Fibroblast of pulmonary artery (primary cell): Measurements from ENCODE around the gene KLC1.

ENCODE experiments used
- DNase-seq: peaks from one replicate; pipeline ENCODE4 v3.0.0-alpha.2; 2010; ENCODE audit warnings: low read depth
- H3K4me3 ChIP-seq: replicated peaks from 2 replicates; pipeline ENCODE4 v1.5.1; 2011; ENCODE audit warnings: low read depth, mild to moderate bottlenecking, control low read depth, low read length, moderate library complexity
- TF ChIP-seq, protein P1 (sequence below): IDR thresholded peaks from 2 replicates; pipeline ENCODE4 v1.5.1; 2011; ENCODE audit warnings: mild to moderate bottlenecking, control low read depth, low read length, inconsistent platforms; ENCODE audit errors: missing control alignments

Gene KLC1

GRCh38 chr14:103731481-103731880 lies 102.5 kb downstream of the KLC1 start:
- H3K4me3 ChIP-seq: no peak overlapping the region
- DNase-seq: no peak
- TF ChIP-seq, protein P1, sequence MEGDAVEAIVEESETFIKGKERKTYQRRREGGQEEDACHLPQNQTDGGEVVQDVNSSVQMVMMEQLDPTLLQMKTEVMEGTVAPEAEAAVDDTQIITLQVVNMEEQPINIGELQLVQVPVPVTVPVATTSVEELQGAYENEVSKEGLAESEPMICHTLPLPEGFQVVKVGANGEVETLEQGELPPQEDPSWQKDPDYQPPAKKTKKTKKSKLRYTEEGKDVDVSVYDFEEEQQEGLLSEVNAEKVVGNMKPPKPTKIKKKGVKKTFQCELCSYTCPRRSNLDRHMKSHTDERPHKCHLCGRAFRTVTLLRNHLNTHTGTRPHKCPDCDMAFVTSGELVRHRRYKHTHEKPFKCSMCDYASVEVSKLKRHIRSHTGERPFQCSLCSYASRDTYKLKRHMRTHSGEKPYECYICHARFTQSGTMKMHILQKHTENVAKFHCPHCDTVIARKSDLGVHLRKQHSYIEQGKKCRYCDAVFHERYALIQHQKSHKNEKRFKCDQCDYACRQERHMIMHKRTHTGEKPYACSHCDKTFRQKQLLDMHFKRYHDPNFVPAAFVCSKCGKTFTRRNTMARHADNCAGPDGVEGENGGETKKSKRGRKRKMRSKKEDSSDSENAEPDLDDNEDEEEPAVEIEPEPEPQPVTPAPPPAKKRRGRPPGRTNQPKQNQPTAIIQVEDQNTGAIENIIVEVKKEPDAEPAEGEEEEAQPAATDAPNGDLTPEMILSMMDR: no peak

- DNase-seq: no peak
- H3K4me3 ChIP-seq: no peak overlapping the region
- TF ChIP-seq, protein P1: no peak
Measured at GRCh38 chr14:103731916-103732867, 103.2 kb downstream of the KLC1 start.

DNA sequence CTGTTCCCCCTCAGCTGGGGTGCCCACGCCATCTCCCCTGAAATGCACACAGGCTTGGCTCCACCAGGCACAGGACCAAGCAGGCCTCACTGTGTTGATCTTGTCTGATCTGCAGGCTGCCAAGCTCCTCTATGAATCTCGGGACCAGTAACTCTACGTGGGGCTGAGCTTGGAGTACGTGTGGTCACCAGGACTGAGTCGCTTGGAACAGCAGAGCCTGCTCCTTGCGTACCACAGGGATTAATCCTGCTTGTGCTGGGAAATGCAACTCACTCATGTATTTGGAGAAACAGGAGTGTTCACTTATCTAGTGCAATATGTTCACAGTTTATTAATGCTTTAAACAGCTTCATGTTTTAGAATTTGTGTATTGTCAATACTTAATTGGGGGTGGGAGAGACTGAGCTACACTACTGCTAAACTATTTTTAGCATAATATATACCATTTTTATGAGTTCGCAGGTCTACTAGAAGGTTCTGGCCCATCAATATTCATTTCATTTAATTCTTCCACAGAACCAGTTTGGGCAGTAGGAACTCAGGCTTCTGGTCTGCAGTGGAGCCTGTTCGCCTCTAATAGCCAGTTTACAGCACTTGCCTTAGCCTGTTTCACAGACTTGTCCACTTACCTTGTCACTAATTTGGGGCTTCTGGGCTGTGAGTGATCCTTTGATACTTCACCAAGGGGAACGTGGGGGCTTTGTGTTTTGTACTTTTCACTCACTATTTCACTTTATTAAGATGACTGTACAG lies 104.0 kb downstream of the KLC1 start:
- H3K4me3 ChIP-seq: no peak overlapping the region
- no peak for DNase-seq
- TF ChIP-seq, protein P1: no peak

GRCh38 chr14:103733651-103734050 lies 104.6 kb downstream of the KLC1 start:
- DNase-seq: no peak
- TF ChIP-seq, protein P1: no peak

DNA sequence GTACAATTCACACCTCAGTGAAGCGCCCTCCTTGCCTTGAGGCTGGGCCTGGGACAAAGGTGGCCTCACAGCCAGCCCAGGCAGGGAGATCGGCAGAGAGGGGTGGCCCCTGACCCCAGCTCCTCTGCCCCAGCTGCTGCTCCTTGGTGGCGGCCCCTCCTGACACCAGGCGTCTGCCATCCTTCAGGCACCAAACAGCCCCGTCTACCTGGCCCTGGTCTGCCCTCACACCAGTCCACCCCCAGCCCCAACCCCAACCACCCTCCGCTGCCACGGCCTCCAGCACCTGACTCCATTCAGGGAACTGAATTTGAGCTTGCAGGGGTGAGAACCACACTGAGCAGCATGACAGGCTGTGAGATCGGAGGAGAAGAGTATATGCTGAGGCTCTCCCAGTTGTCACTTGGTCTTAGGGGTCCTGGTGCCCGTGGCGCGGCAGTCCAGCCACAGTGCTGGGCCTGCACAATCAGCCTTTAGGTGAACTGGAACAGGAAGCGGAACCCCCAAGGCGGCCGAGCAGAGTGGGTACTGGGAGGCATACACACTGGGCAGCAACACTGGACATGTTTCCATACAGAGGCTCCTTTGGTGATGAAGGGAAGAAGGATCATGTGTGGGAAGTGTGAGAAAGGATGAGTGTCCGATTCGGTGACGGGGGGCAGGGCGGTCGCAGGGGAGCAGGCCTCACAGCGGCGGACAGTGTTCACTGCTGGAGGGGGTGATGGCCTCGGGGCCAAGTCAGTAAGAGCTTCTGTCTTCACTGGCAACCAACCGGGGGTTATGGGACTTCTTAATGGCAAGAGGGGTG lies 105.3 kb downstream of the KLC1 start:
- DNase-seq: no peak
- H3K4me3 ChIP-seq: no peak overlapping the region
- TF ChIP-seq, protein P1: no peak

More at GRCh38 chr14:103733651-103734050, 104.6 kb downstream of the KLC1 start:
- no peak overlapping the region for H3K4me3 ChIP-seq

DNA sequence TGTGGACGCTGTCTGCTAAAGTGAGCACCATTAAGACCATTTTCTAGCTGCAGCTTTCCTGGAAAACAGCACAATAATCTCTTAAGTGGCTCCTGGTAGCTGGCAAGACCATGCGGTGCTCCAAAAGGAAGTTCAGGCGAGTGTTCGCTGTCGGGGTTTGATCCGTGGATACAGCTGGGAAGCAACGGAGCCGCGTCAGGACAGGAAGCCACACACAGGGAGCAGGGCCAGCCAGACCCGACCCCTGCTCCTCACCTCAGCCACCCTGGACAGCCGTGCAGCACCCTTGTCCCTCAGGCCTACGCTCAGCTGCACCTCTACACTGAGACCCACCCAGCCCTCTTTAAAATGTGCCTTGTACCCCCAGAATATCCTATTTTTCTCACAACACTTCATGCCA lies 106.0 kb downstream of the KLC1 start:
- TF ChIP-seq, protein P1: no peak
- no peak overlapping the region for H3K4me3 ChIP-seq
- DNase-seq: no peak
